MCF 10A (cell line): ENCODE data around the gene CEPT1. TPM values are rescaled to one million over a fixed set of nuclear protein-coding genes. Genes with fewer than 3 reads are reported as not detected.

Experiments used
- BruUV-seq: library from RNA; stranded (reverse); fragments of 400-500 nt; replicated peaks from 2 replicates; lab custom pipeline; 2021; lab: Mats Ljungman, UMichigan
- CTCF ChIA-PET: fragments of 300-600 bp; sonication (Branson Sonifier 250); formaldehyde crosslinking; extraction: SDS; loops from one replicate; lab custom pipeline; 2021; ENCODE audit warnings: antibody characterized with exemption, inconsistent platforms; lab: Yijun Ruan, JAX
- POLR2A ChIA-PET: fragments of 300-600, 350-650 bp; sonication (Branson Sonifier 250); formaldehyde crosslinking; extraction: SDS; loops from one replicate; lab custom pipeline; 2020; ENCODE audit warnings: antibody characterized with exemption, inconsistent platforms; lab: Yijun Ruan, JAX
- DNase-seq: peaks from one replicate; pipeline ENCODE4 v3.0.0-alpha.2; 2018; ENCODE audit not compliant: unreplicated experiment
- H3K27ac Mint-ChIP-seq: one replicate; pipeline ENCODE4 v1.8.0; 2022; ENCODE audit warnings: mild to moderate bottlenecking, low read depth, mixed read lengths; ENCODE audit not compliant: unreplicated experiment
- H3K27me3 Mint-ChIP-seq: one replicate; pipeline ENCODE4 v1.8.0; 2022; ENCODE audit warnings: mixed read lengths; ENCODE audit not compliant: insufficient read depth, unreplicated experiment
- H3K36me3 Mint-ChIP-seq: one replicate; pipeline ENCODE4 v1.8.0; 2022; ENCODE audit warnings: mild to moderate bottlenecking, moderate library complexity, mixed read lengths; ENCODE audit not compliant: insufficient read depth, unreplicated experiment
- H3K4me1 Mint-ChIP-seq: one replicate; pipeline ENCODE4 v1.8.0; 2022; ENCODE audit warnings: mixed read lengths; ENCODE audit not compliant: insufficient read depth, unreplicated experiment
- H3K4me3 Mint-ChIP-seq: one replicate; pipeline ENCODE4 v1.8.0; 2022; ENCODE audit warnings: mild to moderate bottlenecking, moderate library complexity, mixed read lengths; ENCODE audit not compliant: unreplicated experiment
- H3K9me3 Mint-ChIP-seq: one replicate; pipeline ENCODE4 v1.8.0; 2022; ENCODE audit warnings: mixed read lengths; ENCODE audit not compliant: unreplicated experiment
- CTCF ChIP-seq: fragments of 200-600 bp; IDR thresholded peaks from one replicate; pipeline ENCODE4 v1.8.0; 2022; ENCODE audit warnings: antibody characterized with exemption, mild to moderate bottlenecking; ENCODE audit not compliant: unreplicated experiment
- intact Hi-C: fragments of 100-400 bp; cut with micrococcal nuclease; formaldehyde crosslinking; loops from 2 replicates; pipeline ENCODE4 v1.14.1; 2022
- total RNA-seq: library from RNA; stranded (reverse); gene quantifications from 2 replicates; pipeline ENCODE4 v1.2.3, GENCODE V29; 2022

CEPT1 gene
- total RNA-seq, 1 experiment from 2014 or later: 45.0 TPM

- POLR2A ChIA-PET: interaction anchor here (0.6 to 2.5 kb wide), 3 partner anchors 13 to 24 kb away, joined by 3 to 10 read pairs (median 9); partner anchors contain the start of genes CEPT1 and DRAM2
- Mint-ChIP-seq H3K27ac (no peak overlapping the region), H3K4me1 (peaks cover 13% of the 10 kb centered on the region), H3K4me3 (no peak overlapping the region), H3K27me3 (no peaks in the 10 kb centered on the region), H3K36me3 (peaks cover 69% of the 10 kb centered on the region), H3K9me3 (no peaks in the 10 kb centered on the region)
- CTCF ChIA-PET: no interaction called here
- TF ChIP-seq CTCF: no peak
- no TSS peak for BruUV-seq
- no peak for DNase-seq
- intact Hi-C loops: no loop called here
These were observed 14.3 kb downstream of the CEPT1 start for GRCh38 chr1:111154021-111154999.

DNA sequence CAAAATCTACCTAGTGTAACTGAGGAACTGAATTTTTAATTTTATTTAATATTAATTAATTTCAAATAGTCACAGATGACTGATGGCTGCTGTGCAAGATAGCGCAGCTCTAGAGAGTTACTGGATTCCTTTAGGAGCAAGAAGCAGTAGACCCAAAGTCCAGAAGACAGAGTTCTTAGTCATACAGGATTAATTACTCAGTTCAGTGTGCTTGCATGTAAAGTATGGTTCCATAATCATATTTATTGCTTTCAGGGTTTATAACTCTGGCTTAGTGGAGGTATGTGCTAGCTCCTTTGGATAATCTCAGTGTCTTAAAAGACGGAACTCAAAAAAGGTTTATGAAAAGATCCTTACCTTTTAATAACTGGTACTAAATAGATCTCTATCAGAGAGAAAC, 17.4 kb downstream of the CEPT1 start:
- DNase-seq: no peak
- CTCF ChIA-PET: no interaction called here
- Mint-ChIP-seq H3K27ac (no peak overlapping the region), H3K9me3 (no peaks in the 10 kb centered on the region), H3K36me3 (peaks cover 64% of the 10 kb centered on the region), H3K27me3 (no peaks in the 10 kb centered on the region), H3K4me1 (peaks cover 7% of the 10 kb centered on the region), H3K4me3 (no peak overlapping the region)
- intact Hi-C loops: no loop called here
- POLR2A ChIA-PET: no interaction called here
- no peak for TF ChIP-seq CTCF
- BruUV-seq: no TSS peak

GRCh38 chr1:111161843-111162487, 21.9 kb downstream of the CEPT1 start:
- POLR2A ChIA-PET: no interaction called here
- no TSS peak for BruUV-seq

More at GRCh38 chr1:111161843-111162487, 21.9 kb downstream of the CEPT1 start:
- no peak for DNase-seq
- CTCF ChIA-PET: no interaction called here
- Mint-ChIP-seq H3K4me3 (no peak overlapping the region), H3K27me3 (no peaks in the 10 kb centered on the region), H3K27ac (no peak overlapping the region), H3K4me1 (no peaks in the 10 kb centered on the region), H3K36me3 (peaks cover 33% of the 10 kb centered on the region), H3K9me3 (no peaks in the 10 kb centered on the region)
- TF ChIP-seq CTCF: no peak
- intact Hi-C loops: no loop called here
